ENCODE data around the gene FXYD1. TPM values are rescaled to one million over a fixed set of nuclear protein-coding genes. Genes with fewer than 3 reads are reported as not detected.

FXYD1 gene
- total RNA-seq, 1 donor from 2014 or later, result not detected

- no peak overlapping the region for H3K27ac ChIP-seq
- no peak overlapping the region for H3K27ac Mint-ChIP-seq
- no peak overlapping the region for H3K9ac ChIP-seq
Observed at GRCh38 chr19:35116072-35116801, 22.4 kb upstream of the FXYD1 start.

GRCh38 chr19:35117116-35117515, 21.5 kb upstream of the FXYD1 start:
- no peaks in the 10 kb centered on the region for H3K79me2 ChIP-seq (ENCODE audit: low read depth)
- no peaks in the 10 kb centered on the region for H3K9me3 ChIP-seq (ENCODE audit: low read depth)
- no peaks in the 10 kb centered on the region for H3K36me3 ChIP-seq
- Mint-ChIP-seq H3K4me1 (peaks cover 27% of the 10 kb centered on the region), H3K27me3 (ENCODE audit: insufficient read depth, low read depth) (peaks cover 9% of the 10 kb centered on the region), H3K4me3 (no peak overlapping the region), H3K27ac (peak overlapping the region; percentile 80), H3K36me3 (no peaks in the 10 kb centered on the region), H3K9me3 (no peaks in the 10 kb centered on the region)
- H3K27ac ChIP-seq, result no peak overlapping the region
- no peak overlapping the region for H3K4me2 ChIP-seq
- H3K27me3 ChIP-seq, result no peaks in the 10 kb centered on the region
- DNase-seq (ENCODE audit: low spot score), result no peak
- peak overlapping the region; percentile 63 for H2AFZ ChIP-seq (replicated peaks)
- H4K20me1 ChIP-seq (ENCODE audit: low read depth), result no peaks in the 10 kb centered on the region
- H3K9ac ChIP-seq, result no peak overlapping the region
- H3F3A ChIP-seq (ENCODE audit: low read depth), result no peaks in the 10 kb centered on the region
- peaks cover 11% of the 10 kb centered on the region for H3K4me1 ChIP-seq
- TF ChIP-seq EZH2phosphoT487 (IDR thresholded peaks at IDR 0.05) (no peak), EZH2 (IDR thresholded peaks at IDR 0.05) (no peak), CTCF (IDR thresholded peaks at IDR 0.05) (no peak)
- no peak overlapping the region for H3K4me3 ChIP-seq

More at GRCh38 chr19:35116072-35116801, 22.4 kb upstream of the FXYD1 start:
- TF ChIP-seq EZH2 (IDR thresholded peaks at IDR 0.05) (no peak), EZH2phosphoT487 (IDR thresholded peaks at IDR 0.05) (no peak), CTCF (IDR thresholded peaks at IDR 0.05) (no peak)
- no peaks in the 10 kb centered on the region for H4K20me1 ChIP-seq (ENCODE audit: low read depth)
- DNase-seq (ENCODE audit: low spot score), result no peak
- peaks cover 11% of the 10 kb centered on the region for H3K4me1 ChIP-seq
- no peaks in the 10 kb centered on the region for H3K9me3 ChIP-seq (ENCODE audit: low read depth)
- H3F3A ChIP-seq (ENCODE audit: low read depth), result no peaks in the 10 kb centered on the region
- peaks cover 9% of the 10 kb centered on the region for H3K27me3 Mint-ChIP-seq (ENCODE audit: insufficient read depth, low read depth)
- H3K36me3 Mint-ChIP-seq, result no peaks in the 10 kb centered on the region
- no peaks in the 10 kb centered on the region for H3K36me3 ChIP-seq
- no peak overlapping the region for H3K4me3 ChIP-seq
- H3K4me2 ChIP-seq, result no peak overlapping the region
- H3K79me2 ChIP-seq (ENCODE audit: low read depth), result no peaks in the 10 kb centered on the region
- H3K4me1 Mint-ChIP-seq, result peaks cover 27% of the 10 kb centered on the region
- H3K4me3 Mint-ChIP-seq, result peak overlapping the region; percentile 5
- no peaks in the 10 kb centered on the region for H3K9me3 Mint-ChIP-seq
- no peak overlapping the region for H2AFZ ChIP-seq (replicated peaks)
- no peaks in the 10 kb centered on the region for H3K27me3 ChIP-seq

GRCh38 chr19:35117799-35118198, 20.8 kb upstream of the FXYD1 start:
- Histone ChIP-seq H3K4me3 (no peak overlapping the region), H3K27ac (no peak overlapping the region), H2AFZ (replicated peaks) (no peak overlapping the region), H3K36me3 (no peaks in the 10 kb centered on the region), H3K9me3 (ENCODE audit: low read depth) (no peaks in the 10 kb centered on the region), H3K4me2 (no peak overlapping the region), H3K27me3 (no peaks in the 10 kb centered on the region), H3F3A (ENCODE audit: low read depth) (no peaks in the 10 kb centered on the region), H3K4me1 (peaks cover 17% of the 10 kb centered on the region), H3K79me2 (ENCODE audit: low read depth) (no peaks in the 10 kb centered on the region), H3K9ac (no peak overlapping the region), H4K20me1 (ENCODE audit: low read depth) (no peaks in the 10 kb centered on the region)
- Mint-ChIP-seq H3K36me3 (no peaks in the 10 kb centered on the region), H3K4me1 (peaks cover 32% of the 10 kb centered on the region), H3K9me3 (no peaks in the 10 kb centered on the region), H3K4me3 (no peak overlapping the region), H3K27ac (no peak overlapping the region), H3K27me3 (ENCODE audit: insufficient read depth, low read depth) (peaks cover 9% of the 10 kb centered on the region)
- TF ChIP-seq EZH2phosphoT487 (IDR thresholded peaks at IDR 0.05) (no peak), CTCF (IDR thresholded peaks at IDR 0.05) (no peak), EZH2 (IDR thresholded peaks at IDR 0.05) (no peak)
- DNase-seq (ENCODE audit: low spot score), result no peak

All from neural progenitor cell (in vitro differentiated cells).